ENCODE measurements around the gene ITFG1.
"Not testable (repeated sequence)": the region's sequence is repeated elsewhere in the genome, so short reads cannot be mapped to it uniquely, and the experiment has no call there.

Gene ITFG1

DNA sequence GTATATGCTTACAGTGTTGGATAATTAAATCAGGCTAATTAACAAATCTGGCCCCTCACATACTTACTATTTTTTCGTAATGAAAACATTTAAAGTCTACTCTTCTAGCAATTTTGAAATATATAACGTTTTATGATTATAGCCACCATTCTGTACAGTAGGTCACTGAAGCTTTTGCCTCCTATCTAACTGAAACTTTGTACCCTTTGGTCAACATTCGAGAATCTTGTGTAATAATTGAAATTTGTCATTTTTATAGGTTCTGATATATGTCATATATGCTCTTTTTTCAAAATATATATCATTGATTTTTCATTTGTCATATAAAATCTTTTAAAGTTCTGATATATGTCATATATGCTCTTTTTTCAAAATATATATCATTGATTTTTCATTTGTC lies 12.9 kb upstream of the ITFG1 start:
- no peak for TF ChIP-seq CTCF (IDR thresholded peaks at IDR 0.05; ENCODE audit: low read depth, low read length)

DNA sequence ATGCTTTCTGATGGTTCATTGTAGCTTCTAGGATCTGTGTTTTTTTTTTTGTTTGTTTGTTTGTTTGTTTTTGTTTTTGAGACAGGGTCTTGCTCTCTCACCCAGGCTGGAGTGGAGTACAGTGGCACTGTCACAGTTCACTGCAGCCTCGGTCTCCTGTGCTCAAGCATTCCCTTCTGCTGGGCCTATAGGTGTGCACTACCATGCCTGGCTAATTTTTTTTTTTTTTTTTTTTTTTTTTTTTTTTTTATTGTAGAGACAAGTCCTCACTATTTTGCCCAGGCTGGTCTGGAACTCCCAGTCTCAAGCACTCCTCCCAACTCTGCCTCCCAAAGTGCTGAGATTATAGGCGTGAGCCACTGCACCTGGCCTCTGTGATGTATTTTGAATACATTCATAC lies 12.1 kb upstream of the ITFG1 start:
- not testable (repeated sequence) for H3K4me3 ChIP-seq (ENCODE audit: low read depth, low read length)

More for the DNA sequence above, 12.9 kb upstream of the ITFG1 start:
- no peak overlapping the region for H3K4me3 ChIP-seq (ENCODE audit: low read depth, low read length)

GRCh38 chr16:47470810-47471209 lies 9.9 kb upstream of the ITFG1 start:
- no peak for TF ChIP-seq CTCF (IDR thresholded peaks at IDR 0.05; ENCODE audit: low read depth, low read length)
- no peak overlapping the region for H3K4me3 ChIP-seq (ENCODE audit: low read depth, low read length)

GRCh38 chr16:47470211-47470610 lies 9.3 kb upstream of the ITFG1 start:
- no peak for TF ChIP-seq CTCF (IDR thresholded peaks at IDR 0.05; ENCODE audit: low read depth, low read length)
- H3K4me3 ChIP-seq (ENCODE audit: low read depth, low read length), result no peak overlapping the region

GRCh38 chr16:47469227-47469626 lies 8.4 kb upstream of the ITFG1 start:
- no peak for TF ChIP-seq CTCF (IDR thresholded peaks at IDR 0.05; ENCODE audit: low read depth, low read length)

GRCh38 chr16:47468070-47468689 lies 7.3 kb upstream of the ITFG1 start:
- not testable (repeated sequence) for H3K4me3 ChIP-seq (ENCODE audit: low read depth, low read length)

More at GRCh38 chr16:47469227-47469626, 8.4 kb upstream of the ITFG1 start:
- H3K4me3 ChIP-seq (ENCODE audit: low read depth, low read length), result no peak overlapping the region

DNA sequence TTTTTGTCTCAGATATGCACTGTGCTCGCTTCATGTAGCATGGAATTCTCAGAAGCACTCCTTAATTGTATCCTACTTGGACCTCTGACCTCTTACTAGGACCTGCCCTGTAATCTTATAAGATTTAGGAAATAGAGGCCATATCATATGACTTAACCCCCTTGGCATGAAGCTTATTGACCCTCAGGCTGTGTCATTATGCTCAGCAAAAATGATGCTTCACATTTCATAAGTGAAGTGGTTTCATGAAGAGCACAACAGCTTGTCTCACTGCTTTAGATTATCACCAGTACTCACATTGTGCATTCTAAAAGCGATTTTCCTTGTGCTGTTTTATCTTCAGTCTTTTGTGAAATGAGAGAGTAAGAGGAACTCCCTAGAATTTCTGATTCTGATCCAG lies 6.6 kb upstream of the ITFG1 start:
- TF ChIP-seq CTCF (IDR thresholded peaks at IDR 0.05; ENCODE audit: low read depth, low read length), result no peak
- no peak overlapping the region for H3K4me3 ChIP-seq (ENCODE audit: low read depth, low read length)

GRCh38 chr16:47465919-47466630 lies 5.2 kb upstream of the ITFG1 start:
- H3K4me3 ChIP-seq (ENCODE audit: low read depth, low read length), result no peak overlapping the region
- TF ChIP-seq CTCF (IDR thresholded peaks at IDR 0.05; ENCODE audit: low read depth, low read length), result no peak

All from WI38 (cell line).